Type B pancreatic cell (in vitro differentiated cells): Measurements from ENCODE around the gene TP53BP1. TPM values are rescaled to one million over a fixed set of nuclear protein-coding genes. Genes with fewer than 3 reads are reported as not detected.

ENCODE experiments used
- DNase-seq: peaks from one replicate; pipeline ENCODE4 v3.0.0; 2021; ENCODE audit warnings: mixed read lengths; ENCODE audit not compliant: unreplicated experiment; ENCODE audit errors: extremely low spot score
- H3K27ac Mint-ChIP-seq: 2 replicates; pipeline ENCODE4 v1.8.0; 2021; ENCODE audit warnings: mild to moderate bottlenecking, mixed read lengths
- H3K27me3 Mint-ChIP-seq: 2 replicates; pipeline ENCODE4 v1.8.0; 2021; ENCODE audit warnings: mixed read lengths
- H3K36me3 Mint-ChIP-seq: 2 replicates; pipeline ENCODE4 v1.8.0; 2021; ENCODE audit warnings: mixed read lengths
- H3K4me1 Mint-ChIP-seq: one replicate; pipeline ENCODE4 v1.8.0; 2021; ENCODE audit warnings: mixed read lengths; ENCODE audit not compliant: unreplicated experiment
- H3K4me3 Mint-ChIP-seq: 2 replicates; pipeline ENCODE4 v1.8.0; 2021; ENCODE audit warnings: mild to moderate bottlenecking, mixed read lengths
- H3K9me3 Mint-ChIP-seq: 2 replicates; pipeline ENCODE4 v1.8.0; 2021; ENCODE audit warnings: mixed read lengths
- total RNA-seq: library from RNA; stranded (reverse); gene quantifications from 2 replicates; pipeline ENCODE4 v1.2.1, GENCODE V29; 2021; ENCODE audit warnings: low replicate concordance
- TF ChIP-seq, protein P1 (sequence below): fragments of 200-600 bp; sonication (generic); conservative IDR thresholded peaks from 2 replicates; pipeline ENCODE4 v1.5.0; 2021; ENCODE audit warnings: antibody characterized with exemption, mild to moderate bottlenecking

The TP53BP1 gene
- total RNA-seq, 1 donor from 2014 or later: 101 TPM

DNA sequence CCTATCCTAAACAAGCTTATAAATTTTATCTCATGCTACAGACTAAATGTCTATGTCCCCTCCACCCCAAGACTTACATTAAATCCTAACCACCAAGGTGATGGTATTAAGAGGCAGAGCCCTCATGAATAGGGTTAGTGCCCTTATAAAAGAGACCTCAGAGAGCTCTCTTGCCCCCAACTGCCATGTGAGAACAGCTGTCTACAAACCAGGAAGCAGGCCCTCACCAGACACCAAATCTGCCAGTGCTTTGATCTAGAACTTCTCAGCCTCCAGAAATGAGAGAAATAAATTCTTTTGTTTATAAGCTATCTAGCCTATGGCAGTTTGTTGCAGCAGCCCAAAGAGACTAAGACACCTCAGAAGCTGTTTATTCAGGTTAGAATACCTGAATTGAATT, 58.5 kb downstream of the TP53BP1 start:
- no peaks in the 10 kb centered on the region for H3K4me1 Mint-ChIP-seq
- H3K36me3 Mint-ChIP-seq: peaks cover 25% of the 10 kb centered on the region
- H3K27ac Mint-ChIP-seq: no peak overlapping the region
- DNase-seq: no peak
- no peaks in the 10 kb centered on the region for H3K9me3 Mint-ChIP-seq
- no peaks in the 10 kb centered on the region for H3K27me3 Mint-ChIP-seq
- H3K4me3 Mint-ChIP-seq: no peak overlapping the region
- TF ChIP-seq, protein P1, sequence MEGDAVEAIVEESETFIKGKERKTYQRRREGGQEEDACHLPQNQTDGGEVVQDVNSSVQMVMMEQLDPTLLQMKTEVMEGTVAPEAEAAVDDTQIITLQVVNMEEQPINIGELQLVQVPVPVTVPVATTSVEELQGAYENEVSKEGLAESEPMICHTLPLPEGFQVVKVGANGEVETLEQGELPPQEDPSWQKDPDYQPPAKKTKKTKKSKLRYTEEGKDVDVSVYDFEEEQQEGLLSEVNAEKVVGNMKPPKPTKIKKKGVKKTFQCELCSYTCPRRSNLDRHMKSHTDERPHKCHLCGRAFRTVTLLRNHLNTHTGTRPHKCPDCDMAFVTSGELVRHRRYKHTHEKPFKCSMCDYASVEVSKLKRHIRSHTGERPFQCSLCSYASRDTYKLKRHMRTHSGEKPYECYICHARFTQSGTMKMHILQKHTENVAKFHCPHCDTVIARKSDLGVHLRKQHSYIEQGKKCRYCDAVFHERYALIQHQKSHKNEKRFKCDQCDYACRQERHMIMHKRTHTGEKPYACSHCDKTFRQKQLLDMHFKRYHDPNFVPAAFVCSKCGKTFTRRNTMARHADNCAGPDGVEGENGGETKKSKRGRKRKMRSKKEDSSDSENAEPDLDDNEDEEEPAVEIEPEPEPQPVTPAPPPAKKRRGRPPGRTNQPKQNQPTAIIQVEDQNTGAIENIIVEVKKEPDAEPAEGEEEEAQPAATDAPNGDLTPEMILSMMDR: no peak

DNA sequence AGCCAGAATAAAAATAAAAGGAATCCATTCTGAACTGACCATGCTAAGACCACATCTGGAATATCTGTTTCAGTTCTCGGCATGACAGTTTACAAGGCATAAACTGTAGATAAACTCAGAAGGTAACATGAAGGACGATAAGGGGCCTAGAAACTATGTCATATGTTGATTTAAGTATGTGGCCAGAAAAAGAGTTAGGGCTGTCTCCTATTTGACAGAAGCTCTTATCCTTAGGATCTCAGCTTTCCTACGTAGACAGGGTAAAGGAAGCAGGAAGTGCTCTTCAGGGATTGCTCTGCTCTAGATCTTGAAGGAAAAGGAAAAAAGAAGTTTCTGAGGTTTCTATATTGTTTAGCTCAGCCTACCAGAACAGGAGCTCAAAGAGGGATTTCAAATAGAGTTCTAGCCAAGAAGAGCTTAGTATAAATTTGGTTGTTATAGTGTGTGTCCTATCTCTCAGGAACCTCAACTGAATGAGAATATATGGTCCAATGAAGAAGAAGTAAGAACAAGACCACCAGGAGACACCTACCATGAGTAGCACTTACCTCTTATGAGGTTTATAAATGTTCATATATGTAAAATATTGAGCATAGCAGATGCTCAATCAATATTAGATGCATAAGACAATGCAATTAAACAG, 59.2 kb downstream of the TP53BP1 start:
- peaks cover 25% of the 10 kb centered on the region for H3K36me3 Mint-ChIP-seq
- no peaks in the 10 kb centered on the region for H3K9me3 Mint-ChIP-seq
- TF ChIP-seq, protein P1: no peak
- H3K4me3 Mint-ChIP-seq: no peak overlapping the region
- no peak overlapping the region for H3K27ac Mint-ChIP-seq
- H3K27me3 Mint-ChIP-seq: no peaks in the 10 kb centered on the region
- no peak for DNase-seq
- H3K4me1 Mint-ChIP-seq: no peaks in the 10 kb centered on the region

DNA sequence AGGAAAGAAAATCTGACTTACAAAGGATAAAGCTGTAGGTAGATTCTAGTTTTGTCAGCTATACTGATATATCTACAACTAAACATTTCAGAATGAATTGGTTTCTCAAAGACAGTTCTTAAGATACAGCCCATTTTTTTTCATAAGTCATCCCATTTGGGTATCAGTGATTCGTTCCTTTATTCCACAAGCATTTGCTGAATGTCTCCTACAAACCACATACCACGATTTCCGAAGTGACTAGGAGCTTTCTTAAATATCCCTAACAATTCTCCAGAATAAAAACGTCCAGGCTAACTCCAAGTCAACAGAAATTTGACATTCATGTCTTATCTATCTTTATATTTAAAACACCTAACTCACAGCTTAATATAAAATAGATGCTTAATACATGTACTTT, 59.8 kb downstream of the TP53BP1 start:
- peaks cover 26% of the 10 kb centered on the region for H3K36me3 Mint-ChIP-seq
- no peak overlapping the region for H3K27ac Mint-ChIP-seq
- H3K4me1 Mint-ChIP-seq: no peaks in the 10 kb centered on the region
- H3K27me3 Mint-ChIP-seq: no peaks in the 10 kb centered on the region
- DNase-seq: no peak
- TF ChIP-seq, protein P1: no peak
- no peak overlapping the region for H3K4me3 Mint-ChIP-seq
- H3K9me3 Mint-ChIP-seq: no peaks in the 10 kb centered on the region

DNA sequence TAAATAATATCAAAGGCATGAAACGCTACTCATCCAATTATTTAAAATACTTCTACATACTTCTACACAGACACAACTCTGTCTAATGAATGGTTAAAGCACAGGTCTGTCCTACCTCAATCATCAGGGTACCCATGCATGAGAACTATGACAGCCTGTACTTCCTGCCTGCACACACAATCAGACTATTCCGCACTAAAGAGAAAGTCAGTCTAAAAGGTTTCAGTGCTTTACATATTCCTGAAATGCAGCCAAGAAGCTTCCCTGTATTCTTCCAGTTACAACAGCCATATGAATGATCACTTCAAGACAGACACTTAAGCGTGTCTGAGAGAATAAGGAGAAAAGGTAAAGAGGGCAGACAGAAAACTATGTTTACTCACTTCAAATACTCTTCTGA, 63.3 kb downstream of the TP53BP1 start:
- H3K27me3 Mint-ChIP-seq: no peaks in the 10 kb centered on the region
- TF ChIP-seq, protein P1: no peak
- no peaks in the 10 kb centered on the region for H3K9me3 Mint-ChIP-seq
- no peaks in the 10 kb centered on the region for H3K4me1 Mint-ChIP-seq
- H3K27ac Mint-ChIP-seq: no peak overlapping the region
- H3K4me3 Mint-ChIP-seq: no peak overlapping the region
- peaks cover 35% of the 10 kb centered on the region for H3K36me3 Mint-ChIP-seq
- DNase-seq: no peak

DNA sequence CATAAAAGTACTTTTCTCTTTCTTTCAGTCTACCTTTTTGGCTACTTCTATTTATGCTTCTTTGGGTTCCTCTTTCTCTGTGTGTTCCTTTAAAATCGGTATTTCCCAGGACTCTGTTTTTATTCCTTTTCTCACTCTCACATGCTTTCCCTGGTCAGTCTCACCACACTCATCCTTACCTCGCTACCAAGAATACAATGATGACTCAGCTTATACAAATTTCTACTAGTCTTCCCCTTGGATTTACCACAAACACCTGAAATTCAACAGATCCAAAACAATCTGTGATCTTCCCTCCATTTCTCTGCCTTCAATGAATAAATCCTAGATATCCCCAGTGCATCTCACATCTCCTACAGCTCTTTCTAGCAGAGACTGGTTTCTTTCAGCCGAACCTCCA, 69.2 kb downstream of the TP53BP1 start:
- no peak overlapping the region for H3K4me3 Mint-ChIP-seq
- no peaks in the 10 kb centered on the region for H3K4me1 Mint-ChIP-seq
- H3K9me3 Mint-ChIP-seq: no peaks in the 10 kb centered on the region
- peaks cover 35% of the 10 kb centered on the region for H3K36me3 Mint-ChIP-seq
- no peaks in the 10 kb centered on the region for H3K27me3 Mint-ChIP-seq
- TF ChIP-seq, protein P1: no peak
- DNase-seq: no peak
- no peak overlapping the region for H3K27ac Mint-ChIP-seq

DNA sequence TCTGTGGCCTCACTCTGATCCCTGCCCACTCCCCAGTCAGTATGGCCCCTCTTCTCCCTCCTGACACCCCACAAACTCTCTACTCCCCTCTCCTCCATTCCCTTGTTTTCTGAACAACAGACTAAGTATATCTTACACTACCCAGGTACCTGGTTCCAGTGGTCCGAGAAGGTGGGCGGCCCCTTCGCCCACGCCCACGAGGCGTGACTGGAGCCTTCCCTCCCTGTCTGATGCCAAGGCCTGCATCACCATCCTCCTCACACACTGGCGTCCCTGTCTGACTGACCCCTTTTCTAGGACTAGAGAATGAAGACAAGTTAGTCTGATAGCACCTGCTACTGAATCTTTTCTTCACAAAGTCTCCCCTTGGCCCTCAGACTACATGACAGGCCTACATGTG, 72.1 kb downstream of the TP53BP1 start:
- TF ChIP-seq, protein P1: no peak
- no peak overlapping the region for H3K27ac Mint-ChIP-seq
- H3K27me3 Mint-ChIP-seq: no peaks in the 10 kb centered on the region
- H3K36me3 Mint-ChIP-seq: peaks cover 35% of the 10 kb centered on the region
- no peaks in the 10 kb centered on the region for H3K4me1 Mint-ChIP-seq
- no peak for DNase-seq
- H3K9me3 Mint-ChIP-seq: no peaks in the 10 kb centered on the region
- no peak overlapping the region for H3K4me3 Mint-ChIP-seq
